Measurements from ENCODE around the gene CFAP97D2. TPM values are rescaled to one million over a fixed set of nuclear protein-coding genes. Genes with fewer than 3 reads are reported as not detected.

The CFAP97D2 gene
- total RNA-seq, 4 donors from 2014 or later: not detected

DNA sequence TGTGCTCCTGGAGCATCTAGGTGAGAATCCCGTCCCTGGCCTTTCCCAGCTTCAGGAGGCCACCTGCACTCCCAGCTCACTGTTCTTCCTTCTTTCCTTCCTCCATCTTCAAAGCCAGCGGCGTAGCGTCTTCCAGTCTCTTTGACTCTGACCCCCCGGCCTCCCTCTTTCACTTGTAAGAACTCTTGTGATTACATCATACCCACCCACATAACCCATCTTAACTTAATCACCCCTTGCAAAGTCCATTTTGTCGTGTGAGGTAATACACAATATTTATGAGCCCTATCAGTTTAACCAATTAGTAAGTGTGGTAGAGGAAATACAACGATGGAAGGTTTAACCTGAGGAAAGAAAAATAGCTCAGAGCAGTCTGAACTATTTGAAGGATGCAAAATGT, 51.1 kb downstream of the CFAP97D2 start:
- Histone ChIP-seq H3K4me1 (peaks cover 0 to 24% (median 3%) of the 10 kb centered on the region in 4 donors), H3K4me3 (no peak overlapping the region), H3K27ac (no peak overlapping the region), H3K27me3 (peaks cover 0 to 15% of the 10 kb centered on the region in 2 donors), H3K36me3 (no peaks in the 10 kb centered on the region), H3K9me3 (no peaks in the 10 kb centered on the region)
- TF ChIP-seq EP300 (IDR thresholded peaks at IDR 0.05) (no peak), CTCF (IDR thresholded peaks at IDR 0.05) (no peak), POLR2A (IDR thresholded peaks at IDR 0.05) (no peak)
- WGBS, 2 donors: 25 to 35% methylated on average over 7 of the region's 7 CpGs
- no peak for DNase-seq (ENCODE audit: low spot score in 2 of 2)

DNA sequence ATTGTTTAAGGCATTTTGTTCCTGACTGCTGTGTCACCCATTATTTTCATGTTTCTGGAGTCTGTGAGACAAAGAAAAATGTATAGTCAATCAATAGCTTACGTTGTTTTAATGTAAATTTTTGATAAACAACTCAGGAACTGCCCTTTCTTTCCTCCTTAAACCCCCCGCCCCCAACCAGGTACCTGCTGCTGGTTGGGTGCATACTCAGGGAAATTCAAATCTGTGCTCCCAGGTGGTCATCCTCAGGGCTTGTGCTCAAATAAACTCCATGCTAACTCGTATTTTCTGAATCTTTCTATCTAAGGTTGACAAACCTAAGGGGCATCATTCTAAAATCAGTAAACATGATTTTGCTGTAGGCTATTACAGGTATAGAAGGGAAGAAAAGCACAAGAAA, 51.5 kb downstream of the CFAP97D2 start:
- 49 to 54% methylated on average over 3 of the region's 3 CpGs for WGBS, 2 donors
- DNase-seq (ENCODE audit: low spot score in 2 of 2): no peak
- Histone ChIP-seq H3K4me1 (peaks cover 0 to 22% (median 4%) of the 10 kb centered on the region in 4 donors), H3K27me3 (peaks cover 0 to 15% of the 10 kb centered on the region in 2 donors), H3K9me3 (no peaks in the 10 kb centered on the region), H3K4me3 (no peak overlapping the region), H3K36me3 (no peaks in the 10 kb centered on the region), H3K27ac (no peak overlapping the region)
- TF ChIP-seq CTCF (IDR thresholded peaks at IDR 0.05): no peak
- TF ChIP-seq POLR2A (IDR thresholded peaks at IDR 0.05): no peak
- no peak for TF ChIP-seq EP300 (IDR thresholded peaks at IDR 0.05)

- H3K4me1 ChIP-seq: peaks cover 0 to 29% (median 13%) of the 10 kb centered on the region in 4 donors
- no peak for DNase-seq (ENCODE audit: low spot score in 2 of 2)
- TF ChIP-seq CTCF (IDR thresholded peaks at IDR 0.05) (no peak), EP300 (IDR thresholded peaks at IDR 0.05) (no peak), POLR2A (IDR thresholded peaks at IDR 0.05) (no peak)
- H3K27ac ChIP-seq: no peak overlapping the region
- no peak overlapping the region for H3K4me3 ChIP-seq
- no peaks in the 10 kb centered on the region for H3K9me3 ChIP-seq
- H3K27me3 ChIP-seq: peaks cover 0 to 15% of the 10 kb centered on the region in 2 donors
- H3K36me3 ChIP-seq: peaks cover 0 to 4% (median 0%) of the 10 kb centered on the region in 3 donors
- WGBS, 2 donors: 78 to 80% methylated on average over 8 of the region's 8 CpGs
Observed at GRCh38 chr13:114231886-114232285, 52.8 kb downstream of the CFAP97D2 start.

- peaks cover 0 to under 1% of the 10 kb centered on the region in 2 donors for H3K27me3 ChIP-seq
- peaks cover 0 to 27% (median 0%) of the 10 kb centered on the region in 3 donors for H3K36me3 ChIP-seq
- peak overlapping the region; percentile 77 to 86 (median 84) for H3K27ac ChIP-seq
- no peak for DNase-seq (ENCODE audit: low spot score in 2 of 2)
- H3K4me1 ChIP-seq: peaks cover 0 to 27% (median 13%) of the 10 kb centered on the region in 4 donors
- 51 to 57% methylated on average over 4 of the region's 4 CpGs for WGBS, 2 donors
- no peaks in the 10 kb centered on the region for H3K9me3 ChIP-seq
- H3K4me3 ChIP-seq: peak overlapping the region; percentile 37 to 83 (median 68)
- TF ChIP-seq POLR2A (IDR thresholded peaks at IDR 0.05) (no peak), EP300 (IDR thresholded peaks at IDR 0.05) (no peak), CTCF (IDR thresholded peaks at IDR 0.05) (no peak)
Observed at GRCh38 chr13:114234266-114234644, 55.2 kb downstream of the CFAP97D2 start.

GRCh38 chr13:114234645-114235421, 55.8 kb downstream of the CFAP97D2 start, which contains the start of gene CDC16:
TSS of gene CDC16 (plus strand) at chr13:114234897. CDS start at chr13:114235085, 188 bp downstream.
- H3K9me3 ChIP-seq: no peaks in the 10 kb centered on the region
- peak; percentile 89 to 93 for DNase-seq (ENCODE audit: low spot score in 2 of 2)
- no peaks in the 10 kb centered on the region for H3K27me3 ChIP-seq
- H3K27ac ChIP-seq: peak within 1 kb of the TSS; percentile 77 to 86 (median 84)
- TF ChIP-seq EP300 (IDR thresholded peaks at IDR 0.05) (peak in 1 of 2 donors; percentile 53), POLR2A (IDR thresholded peaks at IDR 0.05) (peak in 1 of 2 donors; percentile 60), CTCF (IDR thresholded peaks at IDR 0.05) (peak in 4 of 5 experiments; percentile 8 to 58 (median 33))
- WGBS, 2 donors: 1% methylated on average over 39 to 45 of the region's 76 CpGs
- peak within 1 kb of the TSS; percentile 61 to 83 (median 68) for H3K4me3 ChIP-seq
- peaks cover 0 to 23% (median 11%) of the 10 kb centered on the region in 4 donors for H3K4me1 ChIP-seq
- peaks cover 0 to 33% (median 0%) of the 10 kb centered on the region in 3 donors for H3K36me3 ChIP-seq
